SK-N-SH (cell line): Measurements from ENCODE around the gene RHBDL1. TPM values are rescaled to one million over a fixed set of nuclear protein-coding genes. Genes with fewer than 3 reads are reported as not detected.

Source experiments
- EP300 ChIP-seq, 2 experiments: IDR thresholded peaks; 2 replicates each; pipeline versions ENCODE4 v1.4.0 to v1.6.1; 2012; ENCODE audit warnings: borderline replicate concordance in 1 of 2, low read depth in 1 of 2, low read length in 1 of 2
- FOSL2 ChIP-seq: IDR thresholded peaks from 2 replicates; pipeline ENCODE4 v1.4.0; 2012; ENCODE audit warnings: low read depth, mild to moderate bottlenecking, moderate library complexity, borderline replicate concordance
- FOXJ3 ChIP-seq: sonication (generic); formaldehyde crosslinking; IDR thresholded peaks from 2 replicates; pipeline ENCODE4 v1.5.1; 2020; ENCODE audit warnings: mild to moderate bottlenecking, missing genetic modification reagents
- FOXM1 ChIP-seq: IDR thresholded peaks from 2 replicates; pipeline ENCODE4 v1.4.0; 2012; ENCODE audit warnings: low read depth, mild to moderate bottlenecking
- GABPA ChIP-seq: IDR thresholded peaks from 2 replicates; pipeline ENCODE4 v1.4.0; 2012; ENCODE audit warnings: low read depth, mild to moderate bottlenecking
- GATA2 ChIP-seq: sonication (generic); formaldehyde crosslinking; IDR thresholded peaks from 2 replicates; pipeline ENCODE4 v1.5.0; 2020; ENCODE audit warnings: mild to moderate bottlenecking, missing genetic modification reagents
- JUND ChIP-seq: IDR thresholded peaks from 2 replicates; pipeline ENCODE4 v1.4.0; 2012
- MEF2A ChIP-seq: IDR thresholded peaks from 2 replicates; pipeline ENCODE4 v1.4.0; 2012; ENCODE audit warnings: low read depth, borderline replicate concordance
- MXI1 ChIP-seq: IDR thresholded peaks from 2 replicates; pipeline ENCODE4 v1.6.1; 2012; ENCODE audit warnings: mild to moderate bottlenecking, low read depth, low read length, improper control_type of control experiment
- NRF1 ChIP-seq: IDR thresholded peaks from 2 replicates; pipeline ENCODE4 v1.6.1; 2012; ENCODE audit warnings: low read depth, mild to moderate bottlenecking, low read length
- POLR2AphosphoS5 ChIP-seq: IDR thresholded peaks from 2 replicates; pipeline ENCODE4 v1.6.1; 2012; ENCODE audit warnings: low read depth, low read length
- RAD21 ChIP-seq: IDR thresholded peaks from 2 replicates; pipeline ENCODE4 v1.6.1; 2012; ENCODE audit warnings: mild to moderate bottlenecking, low read length
- RCOR1 ChIP-seq: fragments of 150-350 bp; IDR thresholded peaks from 2 replicates; pipeline ENCODE4 v1.6.1; 2017; ENCODE audit warnings: antibody characterized with exemption, low read length
- REST ChIP-seq: IDR thresholded peaks from 2 replicates; pipeline ENCODE4 v1.6.1; 2012; ENCODE audit warnings: mild to moderate bottlenecking, low read depth, low read length, moderate library complexity
- TAF1 ChIP-seq: IDR thresholded peaks from 2 replicates; pipeline ENCODE4 v1.6.1; 2012; ENCODE audit warnings: low read depth, mild to moderate bottlenecking, low read length, moderate library complexity, borderline replicate concordance
- TCF12 ChIP-seq: IDR thresholded peaks from 2 replicates; pipeline ENCODE4 v1.4.0; 2012
- USF2 ChIP-seq: fragments of 150-350 bp; IDR thresholded peaks from 2 replicates; pipeline ENCODE4 v1.6.1; 2017; ENCODE audit warnings: antibody characterized with exemption, low read length, low read depth, borderline replicate concordance
- ZBTB33 ChIP-seq: IDR thresholded peaks from 2 replicates; pipeline ENCODE4 v1.4.0; 2012; ENCODE audit warnings: low read depth, borderline replicate concordance
- polyA plus RNA-seq, 3 experiments: library from polyadenylated mRNA; depleted of rRNA; stranded (reverse); fragments of >200 nt; gene quantifications; 2 replicates each; pipeline ENCODE4 v1.2.3, GENCODE V29; 2012

Gene RHBDL1
- polyA plus RNA-seq, 1 of the 3 experiments (the other 2 are of a cell fraction), result 4.1 TPM

DNA sequence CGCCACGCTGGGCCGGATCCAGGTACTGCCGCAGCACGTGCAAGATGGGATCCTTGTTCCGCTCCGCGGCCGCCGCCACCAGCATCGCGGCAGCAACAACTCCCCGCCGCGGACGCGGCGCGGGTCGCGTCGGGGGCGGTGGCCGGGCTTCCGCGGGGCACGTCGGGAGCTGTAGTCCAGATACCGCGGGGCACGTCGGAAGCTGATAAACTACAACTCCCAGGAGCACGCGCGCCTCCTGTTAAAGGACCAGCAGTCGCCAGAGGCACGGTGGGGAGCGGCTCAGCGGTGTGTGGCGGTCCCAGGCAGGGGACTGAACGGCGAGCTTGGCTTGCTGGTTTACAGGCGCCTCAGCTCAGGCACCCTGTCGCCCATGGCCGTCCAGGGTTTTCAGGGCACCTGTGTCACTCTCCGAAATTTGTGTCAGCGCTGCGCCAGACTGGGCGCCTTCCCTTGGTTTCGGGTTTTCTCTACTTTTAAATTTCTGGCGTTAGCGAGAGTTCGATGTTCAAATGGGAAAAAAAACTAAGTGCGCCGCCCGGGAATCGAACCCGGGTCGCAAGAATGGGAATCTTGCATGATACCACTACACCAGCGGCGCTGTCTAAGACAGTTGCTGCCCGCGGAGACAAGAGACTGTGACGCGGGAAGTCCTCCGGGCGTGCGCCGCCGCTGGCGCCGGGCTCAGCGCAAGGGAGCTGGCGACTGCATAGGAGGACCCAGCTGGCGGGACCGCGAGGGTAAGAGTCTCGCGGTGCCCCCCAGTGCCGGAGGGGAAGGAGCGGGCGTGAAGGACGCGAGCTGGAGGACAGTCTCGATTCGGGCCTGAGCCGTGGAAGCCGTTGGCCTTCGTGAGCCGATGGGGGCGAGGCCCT lies 39.0 kb upstream of the RHBDL1 start, which contains the start of gene METTL26 (continued):
- TF ChIP-seq REST (no peak; the same call in 1 of the 2 replicates), GATA2 (no peak), FOSL2 (peak; percentile 70), TCF12 (peak; percentile 18; the same call in 1 of the 2 replicates), GABPA (peak; percentile 52; the same call in 1 of the 2 replicates), RCOR1 (no peak), MXI1 (peak; percentile 96), JUND (no peak), RAD21 (no peak), FOXJ3 (CRISPR knock-in tag) (no peak), NRF1 (no peak), FOXM1 (no peak), ZBTB33 (peak; percentile 85; the same call in 1 of the 2 replicates), MEF2A (no peak), EP300 (IDR thresholded peaks at IDR 0.05; ENCODE audit: borderline replicate concordance in 1 of 2, low read depth in 1 of 2, low read length in 1 of 2) (0 out of 4 replicates have a peak, but pooled peaks of 1 of the 2 experiments have one; percentile 1), TAF1 (0 out of 2 replicates have a peak, but pooled peaks have one; percentile 19), USF2 (no peak), POLR2AphosphoS5 (peak; percentile 80)
- TF ChIP-seq, all 33 proteins: peak for 14
